Adipose tissue (tissue), 3 donors: ENCODE data around the gene CMPK2. TPM values are rescaled to one million over a fixed set of nuclear protein-coding genes. Genes with fewer than 3 reads are reported as not detected.
"Not testable (repeated sequence)": the region's sequence is repeated elsewhere in the genome, so short reads cannot be mapped to it uniquely, and the experiment has no call there.

Experiments used
- H3K27ac ChIP-seq: one replicate; pipeline ENCODE4 v1.5.1; 2013; ENCODE audit warnings: low read depth, low read length
- WGBS, 3 donors: extraction: QIAGEN DNeasy Blood & Tissue Kit; methylation state at CpG; one replicate each; pipeline ENCODE4 v1.1.7; 2013; 5-methylcytosine and 5-hydroxymethylcytosine counted together
- polyA plus RNA-seq, 3 donors: library from polyadenylated mRNA; stranded (reverse); fragments of 200-250 nt; gene quantifications; one replicate each; pipeline ENCODE4 v1.2.3, GENCODE V29; 2013
- donor health status: healthy with polysubstance abuse.
- donor health status: Bipolar disorder and iron deficiency.
- donor health status: healthy.

The CMPK2 gene, protein sequence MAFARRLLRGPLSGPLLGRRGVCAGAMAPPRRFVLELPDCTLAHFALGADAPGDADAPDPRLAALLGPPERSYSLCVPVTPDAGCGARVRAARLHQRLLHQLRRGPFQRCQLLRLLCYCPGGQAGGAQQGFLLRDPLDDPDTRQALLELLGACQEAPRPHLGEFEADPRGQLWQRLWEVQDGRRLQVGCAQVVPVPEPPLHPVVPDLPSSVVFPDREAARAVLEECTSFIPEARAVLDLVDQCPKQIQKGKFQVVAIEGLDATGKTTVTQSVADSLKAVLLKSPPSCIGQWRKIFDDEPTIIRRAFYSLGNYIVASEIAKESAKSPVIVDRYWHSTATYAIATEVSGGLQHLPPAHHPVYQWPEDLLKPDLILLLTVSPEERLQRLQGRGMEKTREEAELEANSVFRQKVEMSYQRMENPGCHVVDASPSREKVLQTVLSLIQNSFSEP
- 1 to 10 TPM; 2.6 to 4.2 (median 3.5) TPM for polyA plus RNA-seq

DNA sequence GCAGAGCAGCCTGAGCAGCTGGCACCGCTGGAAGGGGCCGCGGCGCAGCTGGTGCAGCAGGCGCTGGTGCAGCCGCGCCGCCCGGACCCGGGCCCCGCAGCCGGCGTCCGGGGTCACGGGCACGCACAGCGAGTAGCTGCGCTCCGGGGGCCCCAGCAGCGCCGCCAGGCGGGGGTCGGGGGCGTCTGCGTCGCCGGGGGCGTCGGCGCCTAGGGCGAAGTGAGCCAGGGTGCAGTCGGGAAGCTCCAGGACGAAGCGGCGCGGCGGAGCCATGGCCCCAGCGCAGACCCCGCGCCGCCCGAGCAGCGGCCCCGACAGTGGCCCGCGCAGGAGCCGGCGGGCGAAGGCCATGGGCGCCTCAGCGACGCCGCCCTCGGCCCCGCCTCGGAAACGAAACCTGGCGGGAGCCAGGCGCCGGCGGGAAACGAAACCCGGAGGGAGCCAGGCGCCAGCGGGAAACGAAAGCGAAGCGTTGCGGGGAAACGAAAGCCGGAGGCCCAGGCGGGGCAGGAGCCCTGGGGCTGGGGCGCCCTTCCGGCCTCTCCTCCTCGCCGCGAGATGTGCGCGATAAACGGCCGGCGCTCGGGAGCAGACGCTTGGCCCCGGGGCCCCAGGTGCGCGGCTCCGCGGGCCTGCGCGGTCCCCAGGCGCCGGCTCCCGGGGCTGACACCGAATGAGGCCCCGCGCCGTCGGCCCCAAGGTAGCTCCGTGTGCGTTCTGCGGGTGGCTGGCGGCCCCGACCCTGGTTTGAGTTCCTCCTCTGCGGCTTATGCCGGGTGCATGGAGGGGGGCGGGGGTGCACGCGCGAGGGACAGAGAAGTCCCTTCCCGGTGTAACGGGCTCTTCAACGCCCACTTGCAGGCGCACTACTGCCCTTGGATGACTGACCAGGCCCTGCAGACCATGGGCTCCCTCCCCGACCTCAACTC lies at the start of gene CMPK2:
Gene CMPK2 (minus strand): TSS at position 562 of the 929 bp plus-strand sequence. CDS start 211 bp downstream, at position 351.
- 0 to 1% (median 1%) methylated on average over 81 to 115 of the region's 115 CpGs for WGBS, 3 donors
- H3K27ac ChIP-seq, result no peak within 1 kb of the TSS

DNA sequence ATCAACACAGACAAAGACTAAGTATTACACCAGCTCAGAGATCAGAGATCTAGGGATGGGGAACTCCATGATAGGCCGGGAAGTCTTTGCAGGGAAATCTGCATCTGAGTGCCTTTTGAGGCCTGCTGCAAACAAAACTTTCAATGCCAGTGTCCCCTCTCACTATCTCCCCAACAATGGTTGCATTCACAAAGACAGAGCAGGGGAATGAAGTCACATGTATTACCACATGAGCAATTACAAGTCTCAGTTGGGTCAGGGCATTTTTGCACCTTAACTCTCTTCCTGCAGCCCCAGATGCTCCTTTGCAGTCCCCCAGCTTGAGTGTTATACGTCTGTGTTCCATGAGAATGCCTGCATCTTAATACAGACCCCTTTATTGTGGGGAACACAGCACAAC lies 49.7 kb upstream of the CMPK2 start:
- WGBS, 3 donors, result 89 to 98% (median 97%) methylated on average over 2 of the region's 2 CpGs
- no peak overlapping the region for H3K27ac ChIP-seq

DNA sequence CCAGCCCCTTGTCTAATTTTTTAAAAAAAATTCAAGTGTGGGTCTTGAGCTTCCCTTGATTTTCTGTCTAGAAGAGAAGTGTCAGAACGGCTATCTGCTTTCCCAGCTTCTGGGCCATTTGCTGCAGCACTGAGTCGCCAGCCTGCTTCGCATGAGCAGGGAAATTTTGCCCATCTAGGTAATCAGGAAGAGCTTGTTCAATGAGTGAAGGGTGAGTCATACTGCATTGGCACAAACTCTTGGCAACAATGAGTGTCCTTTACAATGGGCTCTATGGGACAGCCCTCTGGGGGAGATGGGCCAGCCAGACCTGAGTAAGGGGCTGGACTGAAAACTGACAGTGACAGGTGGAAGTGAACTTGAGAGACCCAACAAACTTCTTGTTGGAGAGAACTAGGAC lies 49.1 kb upstream of the CMPK2 start:
- H3K27ac ChIP-seq, result no peak overlapping the region
- 80 to 84% (median 83%) methylated on average over 3 of the region's 3 CpGs for WGBS, 3 donors

DNA sequence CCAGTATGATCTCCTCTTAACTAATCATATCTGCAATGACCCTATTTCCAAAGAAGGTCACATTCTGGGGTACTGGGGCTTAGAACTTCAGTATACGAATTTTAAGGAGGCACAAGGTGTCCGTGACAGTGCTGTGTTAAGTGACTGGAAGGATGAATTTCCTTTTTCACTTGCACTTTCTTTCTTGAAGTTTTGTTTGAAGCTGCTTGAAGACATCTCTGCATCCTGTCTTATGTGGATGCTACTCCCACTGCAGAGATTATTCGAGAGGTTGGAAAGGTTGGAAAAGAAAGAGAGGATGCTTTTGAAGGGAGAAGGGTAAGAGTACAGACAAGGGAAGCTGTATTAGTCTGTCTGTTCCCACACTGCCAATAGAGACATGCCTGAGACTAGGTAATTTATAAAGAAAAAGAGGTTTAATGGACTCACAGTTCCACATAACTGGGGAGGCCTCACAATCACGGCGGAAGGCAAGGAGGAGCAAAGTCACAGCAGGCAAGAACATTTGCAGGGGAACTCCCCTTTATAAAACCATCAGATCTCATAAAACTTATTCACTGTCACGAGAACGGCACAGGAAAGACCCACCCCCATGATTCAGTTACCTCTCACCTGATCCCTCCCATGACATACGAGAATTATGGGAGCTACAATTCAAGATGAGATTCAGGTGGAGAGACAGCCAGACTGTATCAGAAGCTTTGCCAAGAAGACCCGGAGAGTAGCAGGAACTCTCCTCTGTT lies 47.9 kb upstream of the CMPK2 start:
- H3K27ac ChIP-seq, result no peak overlapping the region
- WGBS, 3 donors, result 84 to 92% (median 87%) methylated on average over 9 of the region's 9 CpGs

DNA sequence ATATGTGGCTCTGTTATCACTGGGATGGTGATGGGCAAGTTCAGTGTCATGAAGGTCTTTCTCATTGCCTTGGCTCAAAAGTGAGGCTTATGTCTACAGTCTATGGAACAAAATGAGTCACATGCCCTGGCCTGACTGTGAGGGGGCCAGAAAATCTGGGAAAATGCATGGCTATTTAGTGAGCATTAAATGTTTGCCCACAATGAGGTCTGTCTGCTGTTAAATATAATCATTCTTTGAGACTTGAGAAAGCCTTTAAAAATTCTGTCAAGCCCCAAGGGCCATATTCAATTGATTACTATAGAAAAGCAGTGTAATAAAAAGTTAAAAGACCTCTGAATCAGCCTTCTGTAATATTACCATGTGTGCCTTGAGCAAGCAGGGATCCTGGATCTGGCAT lies 46.0 kb upstream of the CMPK2 start:
- H3K27ac ChIP-seq, result no peak overlapping the region

DNA sequence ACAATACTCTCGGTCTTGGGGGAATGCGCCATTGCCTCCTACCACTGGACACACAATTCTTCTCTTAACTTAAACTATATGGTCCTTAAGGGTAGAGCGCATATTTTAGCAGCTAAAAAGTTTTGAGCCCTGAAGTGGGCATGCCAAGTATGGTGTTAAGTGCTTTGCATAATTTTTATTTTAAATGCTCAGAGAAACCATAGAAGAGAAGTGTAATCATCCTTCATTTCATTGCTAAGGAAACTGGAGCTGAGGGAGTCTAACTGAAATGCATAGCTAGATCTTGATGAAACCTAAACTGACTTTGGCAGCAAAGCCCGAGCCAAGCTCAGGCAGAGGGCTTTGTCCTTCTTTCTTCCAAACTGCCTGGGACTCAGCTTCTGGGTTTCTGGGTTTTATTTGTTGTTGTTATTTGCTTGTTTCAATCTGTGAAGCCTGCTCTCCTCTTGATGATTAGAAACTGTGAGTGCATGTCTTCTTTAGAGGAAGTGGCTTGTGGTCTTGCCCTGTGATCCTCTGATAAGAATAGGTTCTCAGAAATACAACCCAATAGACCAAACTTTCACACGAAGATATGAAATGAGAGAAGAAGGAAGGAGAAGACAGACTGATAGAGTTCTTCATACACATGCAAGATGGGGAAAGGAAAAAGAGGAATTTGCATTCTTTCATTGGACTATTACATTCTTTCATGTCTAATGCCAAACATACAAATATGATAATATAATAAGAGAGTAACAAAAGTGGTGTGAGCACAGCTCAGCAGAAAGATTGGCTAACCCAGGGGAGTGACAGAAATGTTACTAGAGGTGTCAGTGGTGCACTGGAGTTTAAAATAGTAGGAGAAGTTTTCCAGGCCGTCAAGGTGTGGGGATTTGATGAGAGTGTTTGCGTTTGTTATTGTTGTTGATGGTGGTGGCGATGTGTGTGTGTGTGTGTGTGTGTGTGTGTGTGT lies 44.0 kb upstream of the CMPK2 start:
- H3K27ac ChIP-seq, result no peak overlapping the region
- 70 to 83% (median 71%) methylated on average over 8 of the region's 8 CpGs for WGBS, 3 donors

DNA sequence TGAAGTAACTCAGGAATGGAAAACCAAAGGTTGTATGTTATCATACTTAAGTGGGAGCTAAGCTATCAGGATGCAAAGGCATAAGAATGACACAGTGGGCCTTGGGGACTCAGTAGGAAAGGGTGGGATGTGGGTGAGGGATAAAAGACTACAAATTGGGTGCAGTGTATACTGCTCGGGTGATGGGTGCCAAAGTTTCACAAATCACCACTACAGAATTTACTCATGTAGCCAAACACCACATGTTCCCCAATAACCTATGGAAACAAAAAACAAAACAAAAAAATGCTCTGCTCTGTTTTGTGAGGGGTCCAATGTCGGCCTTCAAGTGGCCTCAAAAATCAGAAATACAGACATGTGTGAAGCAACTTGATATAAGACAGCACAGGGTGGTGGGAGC lies 42.6 kb upstream of the CMPK2 start:
- 91 to 94% (median 93%) methylated on average over 2 of the region's 2 CpGs for WGBS, 3 donors
- no peak overlapping the region for H3K27ac ChIP-seq

DNA sequence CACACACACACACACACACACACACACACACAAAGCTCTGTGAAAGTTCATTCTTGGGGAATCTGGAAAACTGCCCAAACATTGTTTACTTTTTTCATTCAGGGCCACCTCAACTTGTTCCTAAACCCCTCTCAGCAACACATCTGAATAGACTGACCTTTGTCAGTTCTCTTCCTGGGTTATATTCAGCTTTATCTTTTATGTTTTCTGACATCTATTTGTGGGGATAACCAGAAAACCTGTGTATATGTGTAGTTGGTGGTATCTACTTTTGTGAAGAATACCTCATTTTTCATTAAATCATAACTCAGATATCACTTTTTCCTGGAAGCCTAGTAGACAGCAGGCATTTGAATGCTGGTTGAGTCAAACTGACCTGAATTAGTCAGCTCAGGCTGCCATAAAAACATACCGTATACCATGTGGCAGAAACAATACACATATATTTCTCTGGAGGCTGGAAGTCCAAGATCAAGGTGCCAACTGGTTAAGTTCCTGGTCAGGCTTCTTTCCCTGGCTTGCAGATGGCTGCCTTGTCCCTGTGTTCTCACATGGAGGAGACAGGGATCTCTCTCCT lies 40.5 kb upstream of the CMPK2 start:
- 70 to 87% (median 86%) methylated on average over 1 of the region's 1 CpG for WGBS, 3 donors

DNA sequence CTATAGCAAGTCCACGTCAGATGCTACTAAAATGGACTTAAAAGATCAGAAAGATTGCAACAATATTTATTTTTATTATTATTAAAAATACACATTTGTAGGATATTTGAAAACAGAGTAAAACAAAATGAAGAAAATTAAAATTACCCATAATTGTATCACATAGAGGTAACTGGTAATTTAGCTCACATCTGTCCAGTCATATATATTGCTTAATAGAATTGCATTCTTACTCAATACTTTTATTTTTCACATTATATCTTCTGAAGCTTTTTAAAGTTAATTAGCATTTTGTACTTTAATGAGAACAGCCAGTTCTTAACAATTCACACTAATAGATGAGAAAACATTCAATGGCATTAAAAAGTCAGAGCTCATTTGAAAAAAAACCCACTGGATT lies 40.0 kb upstream of the CMPK2 start:
- H3K27ac ChIP-seq, result no peak overlapping the region
- WGBS, 3 donors, result 95 to 100% (median 98%) methylated on average over 1 of the region's 1 CpG

More for the DNA sequence above, 40.5 kb upstream of the CMPK2 start:
- no peak overlapping the region for H3K27ac ChIP-seq

DNA sequence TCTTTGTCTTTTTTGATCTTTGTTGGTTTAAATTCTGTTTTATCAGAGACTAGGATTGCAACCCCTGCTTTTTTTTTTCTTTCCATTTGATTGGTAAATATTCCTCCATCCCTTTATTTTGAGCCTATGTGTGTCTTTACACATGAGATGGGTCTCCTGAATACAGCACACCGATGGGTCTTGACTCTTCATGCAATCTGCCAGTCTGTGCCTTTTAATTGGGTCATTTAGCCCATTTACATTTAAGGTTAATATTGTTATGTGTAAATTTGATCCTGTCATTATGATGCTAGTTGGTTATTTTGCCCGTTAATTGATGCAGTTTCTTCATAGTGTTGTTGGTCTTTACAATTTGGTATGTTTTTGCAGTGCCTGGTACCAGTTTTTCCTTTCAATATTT lies 36.9 kb upstream of the CMPK2 start:
- 94 to 98% (median 98%) methylated on average over 2 of the region's 2 CpGs for WGBS, 3 donors
- not testable (repeated sequence) for H3K27ac ChIP-seq

DNA sequence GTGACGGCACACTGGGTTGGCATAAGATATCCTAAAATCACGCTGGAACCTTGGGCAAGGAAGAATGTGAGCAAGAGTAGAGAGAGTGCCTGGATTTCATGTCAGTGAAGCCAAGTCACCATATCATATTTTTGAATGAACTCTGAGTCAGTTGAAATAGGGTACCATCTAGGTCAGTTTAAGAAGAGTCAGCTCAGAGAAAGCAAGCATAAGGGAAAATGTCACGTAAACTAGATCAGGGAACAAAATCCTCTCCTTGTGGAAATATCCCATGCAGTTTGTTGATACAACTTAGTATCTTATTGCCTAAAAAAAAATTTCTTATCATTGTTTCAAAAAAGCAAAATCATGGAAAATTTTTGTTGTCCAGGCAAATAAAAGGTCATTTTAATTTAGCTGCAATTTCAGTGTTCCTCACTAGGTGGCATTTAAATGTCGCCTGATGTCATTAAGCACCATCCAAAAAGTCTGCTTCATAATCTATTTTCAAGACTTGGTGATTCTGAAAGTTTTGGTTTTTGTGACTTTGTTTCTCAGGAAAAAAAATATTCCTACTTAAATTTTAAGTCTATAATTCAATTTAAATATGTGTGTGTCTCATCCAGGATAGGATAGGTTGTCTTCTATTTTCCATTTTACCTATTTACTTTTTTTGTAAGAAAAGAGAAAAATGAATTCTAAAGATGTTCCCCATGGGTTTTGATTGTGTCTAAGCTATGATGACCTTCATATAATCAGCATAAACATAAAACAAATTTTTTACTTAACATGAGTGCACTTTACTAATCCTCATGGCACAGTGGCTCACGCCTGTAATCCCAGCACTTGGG lies 31.4 kb upstream of the CMPK2 start:
- 65 to 74% (median 71%) methylated on average over 5 of the region's 5 CpGs for WGBS, 3 donors
- H3K27ac ChIP-seq, result no peak overlapping the region

DNA sequence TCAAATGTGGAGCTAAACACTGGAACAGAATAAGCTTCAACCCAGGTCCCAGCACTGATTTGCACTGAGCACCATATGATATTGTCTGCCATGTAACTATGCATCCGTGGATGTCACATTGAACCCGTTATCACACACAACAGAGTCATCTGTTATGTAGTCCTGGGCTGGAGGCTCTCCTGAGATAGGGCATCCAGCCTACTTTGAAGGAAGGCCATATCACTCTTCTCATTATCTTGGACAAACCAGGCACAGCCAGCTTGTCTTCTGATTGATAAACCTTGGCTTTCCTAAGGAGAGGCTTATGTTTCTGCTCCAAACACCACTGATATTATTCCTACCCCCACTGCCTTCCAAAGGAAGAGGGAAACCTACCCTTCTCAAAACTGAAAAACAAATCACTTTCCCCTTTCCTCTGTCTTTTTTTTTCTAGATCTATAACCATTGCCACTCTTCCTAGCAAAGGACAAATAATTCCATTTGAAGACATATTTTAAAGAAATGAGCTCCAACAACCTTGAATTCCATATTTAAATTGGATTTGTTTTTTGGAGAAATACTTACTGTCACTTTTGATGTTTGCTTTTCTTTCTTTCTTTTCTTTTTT lies 28.3 kb upstream of the CMPK2 start:
- no peak overlapping the region for H3K27ac ChIP-seq
- 44 to 90% (median 84%) methylated on average over 2 of the region's 2 CpGs for WGBS, 3 donors

DNA sequence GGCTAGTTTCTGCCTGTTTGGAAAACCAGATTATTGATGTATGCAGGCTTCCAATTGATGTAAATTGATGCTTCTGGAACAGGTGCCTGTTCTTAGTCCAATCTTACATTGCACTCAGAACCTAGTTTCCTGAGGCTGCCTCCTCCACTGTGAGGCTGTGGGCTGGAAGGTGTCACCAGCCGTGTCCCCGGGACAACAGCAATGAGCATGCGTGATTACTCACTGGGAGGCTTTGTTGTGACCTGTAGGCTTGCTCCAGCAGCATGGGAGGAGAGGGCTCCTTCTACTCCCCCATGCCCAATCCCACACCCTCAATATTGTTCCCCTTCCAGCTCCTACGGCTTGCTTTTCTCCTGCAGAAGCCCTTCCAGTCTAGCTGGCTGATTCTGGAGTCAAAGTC lies 23.0 kb upstream of the CMPK2 start:
- 93 to 99% (median 96%) methylated on average over 4 of the region's 4 CpGs for WGBS, 3 donors
- H3K27ac ChIP-seq, result no peak overlapping the region

DNA sequence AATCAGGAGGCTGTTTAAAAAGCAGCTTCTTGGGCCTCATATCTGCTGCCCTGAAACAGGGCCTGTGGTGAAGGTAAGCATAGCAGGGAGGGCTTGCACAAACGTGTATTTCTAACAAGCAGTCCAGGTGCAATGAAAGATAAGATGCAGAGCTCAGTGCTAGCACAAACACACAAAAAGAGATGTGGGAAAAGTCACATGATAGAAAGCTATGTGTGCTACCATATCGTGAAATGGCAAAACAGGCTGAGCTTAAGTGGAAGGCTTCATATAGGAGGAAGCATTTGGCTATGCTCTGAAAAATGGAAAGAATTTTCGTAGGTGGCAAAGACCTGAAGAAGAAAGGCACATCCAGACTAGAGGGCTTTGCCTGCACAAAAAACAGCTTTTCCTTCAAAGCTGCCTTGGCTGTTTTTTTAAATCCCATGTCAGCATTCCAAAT lies 22.1 kb upstream of the CMPK2 start:
- 48 to 68% (median 66%) methylated on average over 3 of the region's 3 CpGs for WGBS, 3 donors
- no peak overlapping the region for H3K27ac ChIP-seq

DNA sequence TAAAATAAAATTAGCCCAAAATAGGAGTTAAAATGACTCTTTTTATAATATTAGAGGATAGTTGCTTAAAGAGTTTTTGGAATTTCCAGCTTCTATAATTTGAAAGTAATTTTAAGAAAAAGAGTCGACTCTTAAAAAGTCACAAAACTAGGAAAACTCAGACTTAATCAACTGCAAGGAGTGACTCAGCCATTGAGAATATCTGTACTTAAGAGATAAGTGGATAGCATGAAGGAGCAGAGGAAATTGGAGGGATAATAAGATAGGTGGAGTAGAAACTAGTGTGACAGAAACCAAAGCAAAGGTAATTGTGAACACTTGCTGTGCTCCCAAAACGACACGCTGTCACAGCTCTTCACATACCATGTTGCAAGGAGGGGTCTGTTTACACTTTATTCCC lies 20.3 kb upstream of the CMPK2 start:
- H3K27ac ChIP-seq, result no peak overlapping the region
- 90 to 91% (median 91%) methylated on average over 3 of the region's 3 CpGs for WGBS, 3 donors

DNA sequence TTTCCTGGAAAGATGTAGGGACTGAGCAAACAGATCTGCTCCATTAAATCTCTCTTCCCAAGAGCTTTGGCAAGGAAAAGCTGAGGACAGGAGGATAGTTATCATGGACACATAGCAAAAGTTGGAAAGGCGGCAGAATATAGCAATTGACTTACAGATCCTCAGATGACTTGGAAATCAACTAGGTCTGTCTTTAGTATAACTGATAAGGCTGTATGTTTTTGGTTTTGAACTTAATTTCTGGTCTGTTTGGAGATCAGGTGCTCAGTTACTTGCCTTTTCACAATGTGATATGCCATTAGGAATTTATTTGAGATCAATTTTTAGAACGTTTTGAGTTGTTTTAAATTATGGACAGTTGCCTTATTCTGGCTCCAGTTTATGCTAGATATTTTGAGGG lies 19.8 kb upstream of the CMPK2 start:
- H3K27ac ChIP-seq, result no peak overlapping the region
- WGBS, 3 donors, result 76 to 91% (median 86%) methylated on average over 2 of the region's 2 CpGs
